Cardiac muscle cell (in vitro differentiated cells and primary cell): ENCODE data around the gene ZNF574. TPM values are rescaled to one million over a fixed set of nuclear protein-coding genes. Genes with fewer than 3 reads are reported as not detected.

ENCODE experiments used
- DNase-seq, 2 donors: peaks; one replicate each; pipeline versions ENCODE4 v3.0.0 to v3.0.0-alpha.2; 2010 to 2017; ENCODE audit warnings: low read depth in 1 of 2, low spot score in 1 of 2
- H3K27ac ChIP-seq: fragments of 200-600 bp; sonication (generic); 2 replicates; pipeline ENCODE4 v1.5.1; 2016
- H3K27me3 ChIP-seq: fragments of 200-600 bp; sonication (generic); 2 replicates; pipeline ENCODE4 v1.6.0; 2016; ENCODE audit warnings: control low read depth
- H3K36me3 ChIP-seq: fragments of 200-600 bp; sonication (generic); 2 replicates; pipeline ENCODE4 v1.5.1; 2016; ENCODE audit warnings: control low read depth
- H3K4me1 ChIP-seq: fragments of 200-600 bp; sonication (generic); 2 replicates; pipeline ENCODE4 v1.8.1; 2017; ENCODE audit warnings: low read depth, mild to moderate bottlenecking, mixed run types
- H3K4me3 ChIP-seq: fragments of 200-600 bp; sonication (generic); 2 replicates; pipeline ENCODE4 v1.5.1; 2016; ENCODE audit warnings: mild to moderate bottlenecking
- H3K9me3 ChIP-seq: fragments of 200-600 bp; sonication (generic); 2 replicates; pipeline ENCODE4 v1.5.1; 2017; ENCODE audit warnings: low read depth, mild to moderate bottlenecking, control low read depth
- polyA plus RNA-seq: library from polyadenylated mRNA; unstranded; fragments of >200 nt; fragmentation: Nextera tagmentation; extraction: Ambion mirVana; gene quantifications from 2 replicates; pipeline ENCODE4 v1.2.1, GENCODE V29; 2016
- total RNA-seq: library from RNA; depleted of rRNA; stranded (reverse); fragments of >200 nt; gene quantifications from 2 replicates; pipeline ENCODE4 v1.2.3, GENCODE V29; 2016
- TF ChIP-seq, protein P1 (sequence below): IDR thresholded peaks from 2 replicates; pipeline ENCODE4 v1.5.1; 2012; ENCODE audit warnings: low read depth, mild to moderate bottlenecking, low read length

The ZNF574 gene
- total and polyA plus RNA-seq, 2 experiments from 2014 or later: 23.9 to 36.2 TPM

DNA sequence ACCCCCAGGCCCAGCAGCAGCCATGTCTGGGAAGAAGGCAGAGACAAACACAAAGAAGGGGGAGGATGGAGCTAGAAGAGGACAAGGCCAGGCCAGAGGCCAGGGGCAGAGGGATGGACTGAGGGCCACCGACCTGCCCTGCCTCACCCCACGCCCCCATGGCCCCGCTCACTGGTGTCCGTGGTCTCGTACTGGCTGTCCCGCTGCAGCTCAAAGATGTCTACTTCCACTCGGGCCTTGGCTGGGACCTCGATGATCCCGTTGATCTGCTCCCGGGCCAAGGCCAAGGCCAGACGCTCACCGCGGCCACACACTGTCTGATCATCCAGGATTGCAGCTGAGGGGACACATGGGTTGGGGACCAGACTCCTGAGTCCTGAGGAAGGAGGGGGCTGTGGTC, 10.9 kb upstream of the ZNF574 start:
- peaks cover 9% of the 10 kb centered on the region for H3K4me1 ChIP-seq
- no peaks in the 10 kb centered on the region for H3K36me3 ChIP-seq
- DNase-seq: no peak
- no peak overlapping the region for H3K27ac ChIP-seq
- H3K4me3 ChIP-seq: no peak overlapping the region
- no peaks in the 10 kb centered on the region for H3K9me3 ChIP-seq
- TF ChIP-seq, protein P1, sequence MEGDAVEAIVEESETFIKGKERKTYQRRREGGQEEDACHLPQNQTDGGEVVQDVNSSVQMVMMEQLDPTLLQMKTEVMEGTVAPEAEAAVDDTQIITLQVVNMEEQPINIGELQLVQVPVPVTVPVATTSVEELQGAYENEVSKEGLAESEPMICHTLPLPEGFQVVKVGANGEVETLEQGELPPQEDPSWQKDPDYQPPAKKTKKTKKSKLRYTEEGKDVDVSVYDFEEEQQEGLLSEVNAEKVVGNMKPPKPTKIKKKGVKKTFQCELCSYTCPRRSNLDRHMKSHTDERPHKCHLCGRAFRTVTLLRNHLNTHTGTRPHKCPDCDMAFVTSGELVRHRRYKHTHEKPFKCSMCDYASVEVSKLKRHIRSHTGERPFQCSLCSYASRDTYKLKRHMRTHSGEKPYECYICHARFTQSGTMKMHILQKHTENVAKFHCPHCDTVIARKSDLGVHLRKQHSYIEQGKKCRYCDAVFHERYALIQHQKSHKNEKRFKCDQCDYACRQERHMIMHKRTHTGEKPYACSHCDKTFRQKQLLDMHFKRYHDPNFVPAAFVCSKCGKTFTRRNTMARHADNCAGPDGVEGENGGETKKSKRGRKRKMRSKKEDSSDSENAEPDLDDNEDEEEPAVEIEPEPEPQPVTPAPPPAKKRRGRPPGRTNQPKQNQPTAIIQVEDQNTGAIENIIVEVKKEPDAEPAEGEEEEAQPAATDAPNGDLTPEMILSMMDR: no peak
- no peaks in the 10 kb centered on the region for H3K27me3 ChIP-seq

- Histone ChIP-seq H3K9me3 (no peaks in the 10 kb centered on the region), H3K4me3 (no peak overlapping the region), H3K36me3 (no peaks in the 10 kb centered on the region), H3K27me3 (no peaks in the 10 kb centered on the region), H3K27ac (no peak overlapping the region), H3K4me1 (peaks cover 14% of the 10 kb centered on the region)
- TF ChIP-seq, protein P1: no peak
- DNase-seq: no peak
These were observed 10.5 kb upstream of the ZNF574 start for GRCh38 chr19:42065511-42065910.

- Histone ChIP-seq H3K9me3 (no peaks in the 10 kb centered on the region), H3K4me1 (peaks cover 15% of the 10 kb centered on the region), H3K4me3 (no peak overlapping the region), H3K27ac (no peak overlapping the region), H3K27me3 (no peaks in the 10 kb centered on the region), H3K36me3 (no peaks in the 10 kb centered on the region)
- DNase-seq: peak in 1 of 2 donors; percentile 24
- TF ChIP-seq, protein P1: no peak
These were observed 9.8 kb upstream of the ZNF574 start for GRCh38 chr19:42066075-42066754.

DNA sequence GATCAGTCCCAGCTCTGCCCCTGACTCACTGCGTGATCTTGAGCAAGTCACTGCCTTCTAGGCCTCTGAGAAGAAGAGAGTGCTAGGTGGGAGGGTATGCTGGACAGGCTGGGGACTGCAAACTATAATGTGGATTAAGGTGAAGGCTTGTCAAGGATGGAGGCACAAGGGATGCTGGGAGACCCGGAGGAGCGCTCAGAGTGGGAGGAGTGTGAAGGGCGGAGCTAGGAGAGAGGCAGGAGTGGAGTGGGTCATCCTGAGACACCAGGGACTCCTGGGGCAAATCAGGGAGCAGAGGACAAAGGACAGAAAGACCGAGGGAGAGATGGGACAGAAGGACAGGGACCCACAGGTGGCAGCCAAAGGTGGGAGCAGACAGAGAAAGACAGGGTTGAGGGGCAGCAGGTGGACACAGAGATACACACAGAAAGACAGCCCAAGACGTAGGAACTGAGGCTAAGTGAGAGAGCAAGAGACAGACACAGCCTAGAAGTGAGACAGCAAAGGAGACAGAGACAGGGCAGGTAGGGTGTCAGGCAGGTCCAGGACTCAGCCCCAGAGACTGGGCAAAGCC, 8.6 kb upstream of the ZNF574 start:
- Histone ChIP-seq H3K27ac (no peak overlapping the region), H3K4me1 (peaks cover 15% of the 10 kb centered on the region)
- no peak for DNase-seq

GRCh38 chr19:42068361-42068755, 7.6 kb upstream of the ZNF574 start:
- no peak overlapping the region for H3K27ac ChIP-seq
- no peak overlapping the region for H3K4me3 ChIP-seq

More for the DNA sequence above, 8.6 kb upstream of the ZNF574 start:
- H3K27me3 ChIP-seq: no peaks in the 10 kb centered on the region
- no peaks in the 10 kb centered on the region for H3K36me3 ChIP-seq
- H3K4me3 ChIP-seq: no peak overlapping the region
- H3K9me3 ChIP-seq: no peaks in the 10 kb centered on the region
- TF ChIP-seq, protein P1: no peak

More at GRCh38 chr19:42068361-42068755, 7.6 kb upstream of the ZNF574 start:
- H3K36me3 ChIP-seq: no peaks in the 10 kb centered on the region
- H3K9me3 ChIP-seq: no peaks in the 10 kb centered on the region
- peaks cover 15% of the 10 kb centered on the region for H3K4me1 ChIP-seq
- TF ChIP-seq, protein P1: no peak
- H3K27me3 ChIP-seq: no peaks in the 10 kb centered on the region
- no peak for DNase-seq
